ENCODE data around the gene SPRED1.

- TF ChIP-seq CTCF (conservative IDR thresholded peaks at IDR 0.05; ENCODE audit: low read length) (no peak), EZH2phosphoT487 (IDR thresholded peaks at IDR 0.05; ENCODE audit: borderline replicate concordance, low read depth, low read length) (no peak)
Measured at GRCh38 chr15:38335116-38335515, 82.5 kb downstream of the SPRED1 start.

Measured in OCI-LY7 (cell line).